NCI-H1092 (cell line): Measurements from ENCODE around the gene MIPEP.
"Not testable (repeated sequence)": the region's sequence is repeated elsewhere in the genome, so short reads cannot be mapped to it uniquely, and the experiment has no call there.

ENCODE experiments used
- DNase-seq: peaks from one replicate; lab custom pipeline; 2025; lab: John Stamatoyannopoulos, UW

MIPEP gene

DNA sequence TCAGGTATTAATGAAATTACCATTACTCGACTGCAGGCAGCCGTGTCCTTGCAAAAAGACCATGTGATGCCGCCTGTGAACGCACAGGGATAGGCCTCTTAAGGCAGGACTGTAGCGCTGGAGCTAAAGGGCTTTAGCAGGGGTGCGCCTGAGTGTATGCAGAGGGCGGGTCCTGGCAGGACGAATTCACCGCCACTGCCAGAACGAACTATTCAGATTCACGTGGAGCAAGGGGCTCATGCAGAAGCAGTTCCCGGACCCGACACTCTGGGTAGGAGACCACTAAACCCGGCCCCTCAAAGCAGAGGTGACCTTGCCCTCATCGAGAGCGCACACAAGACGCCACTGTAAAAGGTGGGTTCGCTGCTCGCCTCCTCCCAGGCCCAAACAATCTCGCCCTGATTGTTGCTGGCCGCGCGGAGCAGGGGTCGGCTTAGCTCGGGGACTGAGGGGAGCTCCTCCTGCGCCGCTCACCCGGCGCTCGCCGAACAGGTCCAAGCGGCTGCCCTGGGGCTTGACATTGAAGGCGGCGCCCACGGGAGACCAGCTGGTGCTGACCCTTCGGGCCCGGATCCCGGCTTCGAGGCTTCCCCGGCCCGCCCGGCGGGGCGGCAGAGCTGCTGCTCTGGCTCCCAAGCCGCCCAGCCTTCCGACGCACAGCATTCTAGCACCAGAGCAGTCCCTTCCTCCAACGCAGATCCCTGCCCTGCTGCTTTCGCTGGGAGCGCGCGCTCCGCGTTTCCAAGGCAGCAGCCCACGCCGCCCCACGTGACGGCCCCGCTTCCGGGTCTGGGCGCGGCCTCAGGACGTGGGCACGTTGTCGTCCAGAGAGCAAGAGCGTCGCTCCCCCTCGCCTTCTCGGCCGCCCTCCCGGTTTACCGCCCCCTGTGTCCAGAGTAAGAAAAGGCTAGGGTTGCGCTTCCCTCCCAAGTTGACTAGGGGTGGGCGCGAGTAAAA lies at the start of gene MIPEP:
MIPEP (minus strand) TSS at position 743 of the 957 bp plus-strand sequence; CDS start at position 663, 80 bp downstream.
- DNase-seq = peak; percentile 95

DNA sequence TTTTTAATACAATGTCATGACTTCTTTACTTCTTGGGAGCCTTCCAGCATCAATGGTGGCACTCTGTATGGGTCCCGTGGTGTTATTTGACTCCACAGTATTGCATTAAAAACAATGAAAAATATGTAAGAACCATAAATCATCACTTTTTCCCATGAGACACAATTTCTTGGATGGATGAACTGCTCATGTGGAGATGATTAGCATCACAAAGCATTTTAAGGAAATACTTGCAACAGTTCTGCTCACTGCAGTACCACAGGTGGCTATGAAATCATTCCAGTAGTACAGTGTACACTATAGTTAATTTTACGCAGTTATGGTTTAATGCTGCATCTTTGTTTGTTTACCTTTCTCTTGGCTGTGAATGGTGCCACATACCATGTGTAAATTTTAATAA lies 45.3 kb upstream of the MIPEP start:
- DNase-seq = no peak

DNA sequence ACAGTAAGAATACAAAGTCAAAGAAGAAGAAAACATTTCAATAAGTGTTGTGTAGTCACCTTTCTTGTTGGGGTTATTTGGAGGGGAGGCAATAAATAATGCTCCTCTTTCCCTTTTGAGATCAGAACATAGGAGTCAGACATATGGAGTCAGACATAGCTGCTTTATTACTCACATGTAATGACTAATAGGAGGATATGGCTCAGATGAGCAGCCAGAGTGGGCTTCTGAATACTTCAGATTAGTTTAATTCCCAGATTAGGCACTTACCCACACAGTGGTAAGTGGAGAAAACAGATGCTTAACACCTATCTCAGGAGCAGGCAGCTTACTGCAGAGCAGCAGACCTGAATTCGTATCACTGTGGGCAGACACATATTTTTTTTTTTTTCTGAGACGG lies 39.8 kb upstream of the MIPEP start:
- no peak for DNase-seq

DNA sequence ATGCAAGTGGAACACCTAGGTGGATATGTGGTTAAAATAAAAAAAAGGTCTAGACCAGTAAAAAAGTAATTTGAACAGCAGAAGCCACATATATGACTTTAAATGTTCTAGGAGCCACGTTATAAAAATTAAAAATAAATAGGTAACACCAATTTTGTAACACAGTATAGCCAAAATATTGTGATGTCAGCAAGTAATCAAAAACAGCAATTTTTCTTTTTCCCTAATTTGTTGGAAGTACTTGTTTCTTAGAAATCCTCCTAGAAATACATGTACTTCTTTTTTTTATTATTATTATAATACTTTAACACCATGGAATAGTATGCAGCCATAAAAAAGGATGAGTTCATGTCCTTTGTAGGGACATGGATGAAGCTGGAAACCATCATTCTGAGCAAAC lies 33.8 kb upstream of the MIPEP start:
- DNase-seq = no peak

DNA sequence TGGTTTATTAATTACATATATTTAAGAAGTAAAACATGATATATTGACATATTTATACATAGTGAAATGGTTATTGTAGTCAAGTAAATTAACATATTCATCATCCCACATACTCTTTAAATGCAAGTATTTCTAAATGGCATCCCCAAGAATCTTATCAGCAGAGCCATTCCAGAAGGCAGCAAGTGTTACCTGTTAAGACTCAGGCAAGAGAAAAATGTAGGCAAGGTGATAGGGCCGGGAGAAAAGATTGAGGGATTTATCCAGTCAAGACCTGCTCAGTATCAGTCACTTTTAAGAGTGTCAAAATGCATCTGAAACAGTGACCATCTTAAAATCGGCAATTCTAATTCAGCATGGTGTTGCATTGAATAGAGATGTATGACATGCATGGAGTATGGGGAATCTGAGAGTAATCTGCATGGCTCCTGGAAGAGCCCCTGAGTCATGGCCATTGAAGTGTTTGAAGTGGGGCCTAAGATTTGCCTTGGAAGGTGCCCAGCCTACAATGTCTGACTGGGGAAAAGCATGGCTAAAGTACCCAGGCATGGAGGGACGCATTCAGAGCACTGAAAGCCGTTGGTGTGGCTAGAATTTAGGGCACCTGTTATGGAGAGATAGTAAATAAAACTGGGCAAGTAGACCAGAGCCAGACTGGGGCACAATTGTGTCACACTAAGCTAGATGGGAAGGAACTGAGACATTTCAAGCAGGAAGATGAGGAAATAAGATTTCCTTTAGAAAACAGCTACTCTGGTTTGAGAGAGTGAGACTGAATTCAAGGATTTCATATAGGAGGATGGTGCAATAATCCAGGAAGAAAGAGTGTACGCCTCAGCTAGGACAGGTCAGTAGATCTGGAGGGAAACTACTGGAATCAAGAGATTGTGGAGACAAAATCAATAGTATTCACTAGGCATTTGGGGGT lies 33.1 kb upstream of the MIPEP start:
- DNase-seq = no peak

DNA sequence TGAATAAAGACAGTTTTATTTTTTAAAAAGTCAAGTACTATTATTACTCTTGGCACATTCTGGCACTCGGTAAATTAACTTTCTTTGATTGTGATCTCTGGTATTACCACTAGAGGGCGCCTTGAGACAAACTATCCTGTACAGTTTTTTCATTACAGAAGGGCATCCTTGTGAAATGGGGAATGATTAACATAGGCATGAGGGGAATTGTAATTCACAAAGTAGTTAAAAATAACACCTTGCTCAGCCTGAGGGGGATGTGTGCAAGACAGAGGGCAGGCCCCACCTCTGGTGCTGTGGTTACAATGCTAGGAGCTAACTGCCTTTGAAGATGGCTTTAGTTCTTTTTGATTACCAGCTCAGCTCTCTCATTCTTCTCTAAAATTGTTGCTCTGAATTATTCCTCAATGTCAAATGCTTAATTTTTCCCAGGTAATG lies 32.3 kb upstream of the MIPEP start:
- peak; percentile 21 for DNase-seq

DNA sequence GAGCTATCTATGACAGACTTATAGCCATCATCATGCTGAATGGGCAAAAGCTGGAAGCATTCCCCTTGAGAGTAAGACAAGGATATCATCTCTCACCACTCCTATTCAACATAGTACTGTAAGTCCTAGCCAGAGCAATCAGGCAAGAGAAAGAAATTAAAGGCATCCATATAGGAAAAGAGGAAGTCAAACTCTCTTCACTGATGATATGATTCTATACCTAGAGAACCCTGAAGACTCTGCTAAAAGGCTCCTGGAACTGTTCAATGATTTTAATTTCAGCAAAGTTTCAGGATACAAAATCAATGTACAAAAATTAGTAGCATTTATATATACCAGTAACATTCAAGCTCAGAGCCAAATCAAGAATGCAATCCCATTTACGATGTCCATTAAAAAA lies 29.8 kb upstream of the MIPEP start:
- DNase-seq = no peak

DNA sequence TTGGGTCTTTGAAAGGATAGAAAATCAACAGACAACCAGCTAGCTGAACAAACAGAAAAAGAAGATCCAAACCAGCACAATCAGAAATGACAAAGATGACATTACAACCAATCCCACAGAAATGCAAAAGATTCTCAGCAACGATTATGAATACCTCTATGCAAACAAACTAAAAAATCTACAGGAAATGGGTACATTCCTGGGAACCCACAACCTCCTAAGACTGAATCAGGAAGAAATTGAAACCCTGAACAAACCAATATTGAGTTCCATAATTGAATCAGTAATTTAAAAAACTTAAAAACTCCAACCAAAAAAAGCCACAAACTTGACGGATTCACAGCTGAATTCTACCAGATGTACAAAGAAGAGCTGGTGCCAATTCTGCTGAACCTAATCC lies 29.0 kb upstream of the MIPEP start:
- DNase-seq = no peak

DNA sequence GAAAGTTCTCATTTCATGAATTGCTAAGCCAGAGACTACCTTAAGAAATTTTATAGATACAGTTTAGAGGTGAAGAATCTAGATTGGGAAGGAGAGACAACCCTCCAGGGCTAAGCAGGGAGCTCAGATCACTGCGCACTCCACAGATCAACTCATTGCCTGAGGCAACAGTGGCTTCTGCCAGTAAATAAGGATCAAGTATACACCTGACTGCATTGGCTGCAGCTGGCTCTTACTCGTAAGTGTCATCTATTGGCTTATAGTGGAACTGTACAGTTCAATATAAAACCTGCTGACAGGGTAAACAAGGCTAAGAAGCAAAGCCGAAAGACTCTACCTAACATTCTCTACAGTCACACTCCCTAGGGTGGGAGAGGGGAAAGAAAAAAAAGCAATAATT lies 26.1 kb upstream of the MIPEP start:
- peak; percentile 51 for DNase-seq

DNA sequence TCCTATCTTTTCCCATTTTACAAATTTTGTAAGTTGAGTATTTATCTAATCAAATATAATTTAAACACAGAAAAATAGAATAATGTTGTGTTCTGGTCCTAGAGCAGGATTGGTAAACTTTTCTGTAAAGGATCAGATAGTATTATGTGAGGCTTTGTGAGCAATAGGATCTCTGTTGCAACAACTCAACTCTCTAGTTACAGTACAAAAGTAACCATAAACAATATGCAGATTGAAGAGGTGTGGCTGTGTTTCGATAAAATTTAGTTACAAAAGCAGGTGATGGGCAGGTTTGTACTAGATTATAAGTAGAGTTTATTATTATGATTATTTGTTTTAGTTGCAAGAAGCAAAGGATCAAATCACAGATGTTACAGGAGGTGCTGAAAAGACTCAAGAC lies 23.3 kb upstream of the MIPEP start:
- no peak for DNase-seq

DNA sequence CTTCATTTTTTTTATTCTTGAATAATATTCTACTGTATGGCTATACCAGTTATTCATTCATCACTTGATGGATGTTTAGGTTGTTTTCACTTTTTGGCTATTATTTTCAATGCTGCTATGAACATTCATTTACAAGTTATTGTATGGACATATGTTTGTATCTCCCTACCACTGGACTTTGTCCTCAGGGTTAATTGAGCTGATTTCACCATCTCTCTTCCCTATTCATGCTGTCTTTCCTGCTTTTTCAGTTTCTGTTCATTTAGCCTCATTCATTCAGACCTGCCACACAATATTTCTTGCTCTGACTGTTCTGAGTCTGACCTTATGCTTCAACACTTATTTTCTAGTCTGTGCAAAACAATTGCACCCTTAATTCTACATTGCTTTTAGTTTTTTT lies 20.4 kb upstream of the MIPEP start:
- no peak for DNase-seq

DNA sequence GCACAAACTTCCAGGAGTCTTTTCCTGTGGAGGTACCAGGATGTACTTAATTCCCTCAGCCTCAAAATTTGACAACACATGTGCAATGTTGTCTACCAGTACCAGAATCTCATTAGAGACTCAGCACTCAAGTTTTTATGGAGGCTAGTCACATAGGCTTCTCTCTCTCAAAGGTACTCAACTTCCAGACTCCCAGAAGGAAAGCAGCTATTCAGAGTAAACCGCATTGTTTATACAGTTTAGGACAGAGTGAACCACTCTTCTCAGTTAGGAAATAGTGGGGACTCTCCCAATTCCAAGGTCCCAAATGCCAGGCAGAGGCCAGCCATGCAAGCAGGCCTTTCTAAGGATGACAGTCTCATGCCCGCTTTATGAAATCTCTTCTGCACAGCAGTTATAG lies 16.6 kb upstream of the MIPEP start:
- no peak for DNase-seq

DNA sequence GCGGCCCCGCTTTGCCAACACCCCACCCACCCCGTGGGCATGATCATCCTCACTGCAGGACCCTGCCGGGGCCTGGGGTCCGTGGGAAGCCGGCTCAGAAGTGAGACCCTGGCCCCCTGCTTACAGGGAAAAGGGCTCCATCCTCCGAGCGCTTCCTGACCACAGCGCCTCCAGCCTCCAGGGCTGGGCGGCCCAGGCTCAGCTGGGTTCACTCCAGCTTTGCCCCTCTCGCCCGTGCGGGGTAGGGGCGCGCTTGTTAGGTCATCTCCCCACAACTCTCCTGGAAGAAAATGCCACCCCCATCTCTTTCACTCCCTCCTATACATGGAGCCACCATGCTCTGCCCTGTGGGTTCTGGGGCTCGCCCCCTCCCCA lies 14.7 kb upstream of the MIPEP start:
- no peak for DNase-seq

DNA sequence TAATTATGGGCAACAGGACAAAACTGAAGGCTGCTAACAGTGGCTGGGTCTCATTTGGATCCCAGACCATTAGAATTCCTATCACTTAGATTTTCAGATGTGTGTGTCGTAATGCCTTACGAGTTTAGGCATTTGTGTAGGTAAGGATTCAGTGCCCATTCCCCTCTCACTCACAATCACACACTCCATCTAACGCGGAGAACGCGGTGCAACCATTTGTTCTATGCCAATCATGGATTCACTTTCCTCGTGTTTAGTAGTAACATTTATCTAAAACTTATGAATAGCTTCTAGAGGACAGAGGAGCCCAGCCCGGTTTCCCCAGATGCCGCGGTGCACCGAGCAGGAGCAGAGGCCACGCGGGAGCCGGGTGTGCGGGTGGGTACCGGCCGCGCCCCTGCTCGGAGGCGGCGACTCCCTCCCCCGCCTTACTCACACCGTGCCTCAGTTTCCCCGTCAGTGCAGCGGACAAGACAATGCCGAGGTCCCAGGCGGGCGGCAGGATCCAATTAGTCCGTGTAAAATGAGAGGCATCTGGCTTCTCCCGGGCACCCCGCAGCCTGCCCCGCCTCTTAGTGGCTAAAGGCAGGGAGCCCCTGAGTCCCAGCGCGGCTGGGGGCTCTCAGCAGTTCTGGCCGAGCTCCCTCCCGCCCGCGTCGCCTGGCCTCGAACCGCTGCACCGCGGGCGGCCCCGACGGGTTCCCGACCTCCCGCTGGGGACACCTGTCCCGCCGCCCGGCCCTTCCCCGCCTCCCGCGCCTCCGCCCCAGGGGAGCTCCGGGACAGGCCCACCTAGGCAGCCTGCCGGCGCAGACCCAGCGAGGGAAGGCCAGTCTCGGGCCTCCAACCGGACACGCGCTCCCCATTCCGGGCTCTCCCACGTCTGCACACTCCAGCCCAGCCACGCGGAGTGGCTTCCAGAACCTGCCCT lies 14.0 kb upstream of the MIPEP start:
- DNase-seq = no peak

DNA sequence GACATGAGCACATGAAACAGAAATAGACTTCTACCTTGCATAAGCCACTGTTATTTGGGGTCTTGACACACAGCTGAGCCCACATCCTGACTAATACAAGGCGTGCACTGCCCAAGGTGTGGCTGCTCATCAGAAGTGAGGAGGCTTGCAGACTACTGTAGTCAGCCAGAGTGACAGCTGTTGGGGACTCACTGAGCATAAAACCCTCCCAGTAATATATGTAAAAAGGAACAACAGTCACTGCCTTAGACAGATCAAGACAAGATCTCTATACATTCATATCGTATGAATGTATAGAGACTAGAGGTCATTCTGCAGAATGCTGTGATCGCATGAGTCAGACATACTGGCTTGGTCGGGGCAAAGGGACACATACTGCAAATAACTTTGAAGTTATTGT lies 12.2 kb upstream of the MIPEP start:
- DNase-seq = no peak

DNA sequence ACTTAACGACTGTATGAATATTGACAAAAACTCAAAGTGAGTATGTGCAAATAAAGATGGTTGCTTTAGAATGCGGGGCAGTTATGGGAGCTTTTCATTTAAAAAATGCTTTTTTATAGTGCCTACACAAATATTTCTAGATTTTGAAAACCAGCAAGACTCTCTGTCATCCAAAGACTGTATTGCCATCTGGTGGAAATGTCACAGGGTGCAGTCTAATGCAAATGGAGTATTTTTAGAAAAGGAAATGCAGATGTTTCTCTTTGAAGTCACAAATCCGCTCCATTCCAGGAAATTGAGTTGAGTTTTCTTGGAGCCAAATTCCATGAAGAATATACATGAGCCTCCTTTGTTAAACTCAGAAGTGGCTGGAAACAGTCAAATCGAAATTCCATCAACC lies 10.4 kb upstream of the MIPEP start:
- no peak for DNase-seq

DNA sequence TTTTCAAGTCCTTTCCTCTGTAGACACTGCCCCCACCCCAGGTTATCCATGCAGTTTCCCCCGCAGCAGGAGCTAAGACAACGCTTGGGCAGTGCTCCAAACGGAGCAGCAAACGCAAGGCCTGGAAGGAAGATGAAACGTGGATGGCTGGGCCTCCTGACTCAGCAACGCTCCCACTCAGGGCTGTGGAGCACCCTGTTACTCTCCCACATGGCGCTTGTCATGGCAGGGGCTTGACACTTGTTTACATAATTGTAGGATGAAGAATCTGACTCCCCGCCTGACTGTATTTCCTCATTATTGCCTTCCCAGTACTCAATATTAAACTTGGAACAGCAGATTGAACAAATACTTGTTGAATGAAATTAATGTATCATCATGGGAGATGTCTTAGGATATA lies 8.9 kb upstream of the MIPEP start:
- no peak for DNase-seq

DNA sequence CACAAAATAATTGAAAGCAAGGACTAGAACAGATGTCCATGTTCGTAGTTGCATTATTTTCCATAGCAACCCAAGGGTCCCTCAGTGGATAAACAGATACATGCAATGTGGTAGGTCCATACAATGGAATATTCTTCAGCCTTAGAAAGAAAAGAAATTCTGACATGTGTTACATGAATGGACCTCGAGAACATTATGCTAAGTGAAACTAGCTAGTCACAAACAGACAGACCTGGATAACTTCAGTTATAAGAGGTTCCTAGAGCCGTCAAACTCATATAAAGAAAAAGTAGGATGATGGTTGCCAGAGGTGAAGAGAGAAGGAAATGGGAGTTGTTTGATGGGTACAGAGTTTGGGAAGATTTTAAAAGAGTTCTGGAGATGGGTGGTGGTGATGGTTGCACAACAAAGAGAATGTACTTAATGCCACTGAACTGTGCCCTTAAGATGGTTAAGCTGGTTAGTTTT lies 8.3 kb upstream of the MIPEP start, which contains the start of gene C1QTNF9B:
C1QTNF9B (minus strand) TSS at position 51 of the 468 bp plus-strand sequence.
- not testable (repeated sequence) for DNase-seq

DNA sequence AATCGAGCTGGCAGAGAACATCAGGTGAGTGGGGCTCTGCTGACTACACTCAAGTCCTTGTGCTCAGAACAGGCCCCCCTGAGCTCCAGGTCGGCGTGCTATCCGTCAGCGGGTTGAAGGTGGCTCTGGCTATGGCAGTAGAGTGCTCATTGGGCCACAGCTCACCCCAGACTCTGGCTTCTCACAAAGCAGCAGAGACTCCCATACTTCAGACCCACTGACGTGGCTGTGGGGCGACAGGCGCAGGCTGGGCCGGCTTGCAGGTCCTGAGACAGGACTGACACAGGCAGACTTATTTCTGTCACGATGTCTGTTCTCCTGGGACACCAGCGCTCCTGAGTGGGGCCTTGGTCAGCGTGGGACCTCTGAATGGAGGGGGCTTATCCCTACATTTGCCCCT lies 5.5 kb upstream of the MIPEP start:
- DNase-seq = not testable (repeated sequence)

DNA sequence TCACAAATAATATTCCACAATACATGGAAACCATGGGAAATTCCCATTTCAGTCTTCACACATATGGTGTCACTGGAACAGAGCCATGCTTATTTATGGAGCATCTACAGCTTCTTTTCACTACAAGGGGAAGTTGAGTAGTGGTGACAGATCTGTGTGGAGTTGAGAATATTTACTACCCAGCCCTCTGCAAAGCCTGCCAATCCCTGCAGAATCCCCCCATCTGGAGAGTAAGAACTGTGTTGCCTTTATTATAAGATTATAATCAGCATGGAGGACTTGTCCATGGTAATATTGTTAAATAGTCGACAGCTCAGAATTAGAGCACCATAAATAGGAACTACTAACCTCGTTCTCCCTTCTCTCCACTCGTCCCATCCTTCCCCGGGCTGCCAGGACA lies 4.6 kb upstream of the MIPEP start:
- not testable (repeated sequence) for DNase-seq
